SK-N-SH (cell line): ENCODE results near the gene TEX35. TPM values are rescaled to one million over a fixed set of nuclear protein-coding genes. Genes with fewer than 3 reads are reported as not detected.

Source experiments
- CTCF ChIA-PET: fragments of 300-600, 350-600 bp; formaldehyde crosslinking; extraction: SDS; loops from one replicate; lab custom pipeline; 2021; lab: Yijun Ruan, JAX
- POLR2A ChIA-PET: fragments of 350-600 bp; sonication (Branson Sonifier 250); formaldehyde crosslinking; extraction: SDS; loops from one replicate; lab custom pipeline; 2020; ENCODE audit warnings: antibody characterized with exemption, inconsistent platforms; lab: Yijun Ruan, JAX
- DNase-seq: peaks from one replicate; pipeline ENCODE4 v3.0.0; 2012
- H2AFZ ChIP-seq: fragments of 200-600 bp; sonication (generic); 2 replicates; pipeline ENCODE4 v1.8.1; 2016; ENCODE audit warnings: antibody characterized with exemption, mild to moderate bottlenecking, low read depth
- H3F3A ChIP-seq: fragments of 200-600 bp; sonication (generic); replicated peaks from 2 replicates; pipeline ENCODE3; 2016; ENCODE audit warnings: antibody characterized with exemption, mild to moderate bottlenecking; ENCODE audit not compliant: insufficient read depth
- H3K27ac ChIP-seq, 2 experiments: fragments of 200-500 bp in 1 of 2; fragments of 200-600 bp in 1 of 2; sonication (Bioruptor generic) in 1 of 2; sonication (generic), shearing (Covaris generic) in 1 of 2; 2 replicates each; pipeline versions ENCODE4 v1.5.1 to v1.6.1; 2014 to 2016; ENCODE audit warnings: low read depth in 2 of 2, inconsistent platforms in 1 of 2, low read length in 1 of 2, mild to moderate bottlenecking in 1 of 2, mixed read lengths in 1 of 2
- H3K27me3 ChIP-seq: fragments of 200-600 bp; sonication (generic), shearing (Covaris generic); 2 replicates; pipeline ENCODE4 v1.6.1; 2016; ENCODE audit warnings: mixed run types; ENCODE audit not compliant: insufficient read depth
- H3K36me3 ChIP-seq, 2 experiments: fragments of 200-500 bp in 1 of 2; fragments of 200-600 bp in 1 of 2; sonication (Bioruptor generic) in 1 of 2; sonication (generic) in 1 of 2; replicated peaks in 1 of 2; 2 replicates each; pipeline versions ENCODE3 to v1.5.1; 2014 to 2016; ENCODE audit warnings: low read length in 1 of 2, mild to moderate bottlenecking in 1 of 2; ENCODE audit not compliant: insufficient read depth in 2 of 2, control insufficient read depth in 1 of 2
- H3K4me1 ChIP-seq, 2 experiments: fragments of 200-500 bp in 1 of 2; fragments of 200-600 bp in 1 of 2; sonication (Bioruptor generic) in 1 of 2; sonication (generic), shearing (Covaris generic) in 1 of 2; 2 replicates each; pipeline versions ENCODE4 v1.5.1 to v1.6.1; 2014 to 2016; ENCODE audit warnings: low read depth in 1 of 2, low read length in 1 of 2, mixed run types in 1 of 2; ENCODE audit not compliant: insufficient read depth in 2 of 2, control insufficient read depth in 1 of 2
- H3K4me2 ChIP-seq: fragments of 200-600 bp; sonication (generic), shearing (Covaris generic); 2 replicates; pipeline ENCODE4 v1.6.1; 2017; ENCODE audit warnings: mixed run types
- H3K4me3 ChIP-seq, 2 experiments: fragments of 200-500 bp in 1 of 2; fragments of 200-600 bp in 1 of 2; sonication (Bioruptor generic) in 1 of 2; sonication (generic), shearing (Covaris generic) in 1 of 2; 2 replicates each; pipeline versions ENCODE4 v1.5.1 to v1.8.1; 2014 to 2016; ENCODE audit warnings: low read depth in 2 of 2, inconsistent platforms in 1 of 2, low read length in 1 of 2, mild to moderate bottlenecking in 1 of 2, mixed read lengths in 1 of 2, moderate library complexity in 1 of 2
- H3K79me2 ChIP-seq: fragments of 200-600 bp; sonication (generic); 2 replicates; pipeline ENCODE4 v1.8.1; 2017; ENCODE audit warnings: mild to moderate bottlenecking; ENCODE audit not compliant: insufficient read depth
- H3K9ac ChIP-seq: fragments of 200-600 bp; sonication (generic); 2 replicates; pipeline ENCODE4 v1.6.1; 2017; ENCODE audit warnings: mixed run types
- H3K9me2 ChIP-seq: fragments of 200-600 bp; sonication (generic); 2 replicates; pipeline ENCODE4 v1.6.1; 2017; ENCODE audit warnings: mixed run types
- H3K9me3 ChIP-seq: fragments of 200-600 bp; sonication (generic); 2 replicates; pipeline ENCODE4 v1.6.1; 2017; ENCODE audit warnings: mixed run types, mild to moderate bottlenecking, moderate library complexity
- H4K20me1 ChIP-seq: fragments of 200-600 bp; sonication (generic); 2 replicates; pipeline ENCODE4 v1.6.1; 2017; ENCODE audit warnings: mild to moderate bottlenecking, mixed run types; ENCODE audit not compliant: insufficient read depth
- EZH2phosphoT487 ChIP-seq: fragments of 200-600 bp; sonication (generic); IDR thresholded peaks from 2 replicates; pipeline ENCODE4 v1.6.1; 2017; ENCODE audit warnings: low read depth, mixed run types, mild to moderate bottlenecking, antibody characterized with exemption, moderate library complexity, borderline replicate concordance
- IRF3 ChIP-seq: fragments of 150-350 bp; IDR thresholded peaks from 2 replicates; pipeline ENCODE4 v1.6.1; 2016; ENCODE audit warnings: mild to moderate bottlenecking, low read depth, low read length
- JUND ChIP-seq: IDR thresholded peaks from 2 replicates; pipeline ENCODE4 v1.4.0; 2012
- MXI1 ChIP-seq: IDR thresholded peaks from 2 replicates; pipeline ENCODE4 v1.6.1; 2012; ENCODE audit warnings: mild to moderate bottlenecking, low read depth, low read length, improper control_type of control experiment
- NFIC ChIP-seq: IDR thresholded peaks from 2 replicates; pipeline ENCODE4 v1.4.0; 2012; ENCODE audit warnings: borderline replicate concordance
- POLR2AphosphoS5 ChIP-seq: IDR thresholded peaks from 2 replicates; pipeline ENCODE4 v1.6.1; 2012; ENCODE audit warnings: low read depth, low read length
- REST ChIP-seq: IDR thresholded peaks from 2 replicates; pipeline ENCODE4 v1.6.1; 2012; ENCODE audit warnings: mild to moderate bottlenecking, low read depth, low read length, moderate library complexity
- SIN3A ChIP-seq: IDR thresholded peaks from 2 replicates; pipeline ENCODE4 v1.6.1; 2012; ENCODE audit warnings: low read depth, mild to moderate bottlenecking, low read length, moderate library complexity, borderline replicate concordance
- TCF12 ChIP-seq: IDR thresholded peaks from 2 replicates; pipeline ENCODE4 v1.4.0; 2012
- TEAD4 ChIP-seq: IDR thresholded peaks from 2 replicates; pipeline ENCODE4 v1.4.0; 2012; ENCODE audit warnings: mild to moderate bottlenecking, borderline replicate concordance; ENCODE audit not compliant: insufficient read depth
- USF1 ChIP-seq: IDR thresholded peaks from 2 replicates; pipeline ENCODE4 v1.4.0; 2012; ENCODE audit warnings: low read depth, borderline replicate concordance
- USF2 ChIP-seq: fragments of 150-350 bp; IDR thresholded peaks from 2 replicates; pipeline ENCODE4 v1.6.1; 2017; ENCODE audit warnings: antibody characterized with exemption, low read length, low read depth, borderline replicate concordance
- YY1 ChIP-seq: IDR thresholded peaks from 2 replicates; pipeline ENCODE4 v1.4.0; 2012; ENCODE audit warnings: low read depth, mild to moderate bottlenecking
- ZBTB33 ChIP-seq: IDR thresholded peaks from 2 replicates; pipeline ENCODE4 v1.4.0; 2012; ENCODE audit warnings: low read depth, borderline replicate concordance
- WGBS: methylation state at CpG from one replicate; pipeline ENCODE4 v1.1.6; 2017; ENCODE audit warnings: low lambda C conversion rate; 5-methylcytosine and 5-hydroxymethylcytosine counted together
- polyA plus RNA-seq, 3 experiments: library from polyadenylated mRNA; depleted of rRNA; stranded (reverse); fragments of >200 nt; gene quantifications; 2 replicates each; pipeline ENCODE4 v1.2.3, GENCODE V29; 2012
- TF ChIP-seq, protein P1 (sequence below): IDR thresholded peaks from 2 replicates; pipeline ENCODE4; 2012

The TEX35 gene
- polyA plus RNA-seq, 1 of the 3 experiments (the other 2 are of a cell fraction) = 0.03 TPM

GRCh38 chr1:178488393-178488792, 24.5 kb upstream of the TEX35 start:
- no peak overlapping the region for H3K4me2 ChIP-seq
- H3K9me2 ChIP-seq = no peaks in the 10 kb centered on the region
- no peak overlapping the region for H3K4me3 ChIP-seq
- no peaks in the 10 kb centered on the region for H3K36me3 ChIP-seq
- DNase-seq = no peak
- no peak overlapping the region for H2AFZ ChIP-seq
- CTCF ChIA-PET = interaction anchor here (1.0 to 4.1 kb wide), 3 partner anchors 13 to 44 kb away, joined by 3 to 21 read pairs (median 14); no protein-coding TSS in a partner anchor
- POLR2A ChIA-PET = no interaction called here
- peaks cover 0 to 4% of the 10 kb centered on the region in 2 experiments; a peak in 1 of 4 replicates for H3K4me1 ChIP-seq
- no peaks in the 10 kb centered on the region for H3K9me3 ChIP-seq
- no peaks in the 10 kb centered on the region for H3K27me3 ChIP-seq
- H3F3A ChIP-seq = no peaks in the 10 kb centered on the region
- H3K9ac ChIP-seq = no peak overlapping the region
- no peak for TF ChIP-seq MXI1
- TF ChIP-seq SIN3A = no peak
- TF ChIP-seq TEAD4 = no peak
- TF ChIP-seq USF2 = no peak
- no peak for TF ChIP-seq IRF3
- TF ChIP-seq TCF12 = no peak
- TF ChIP-seq ZBTB33 = no peak
- TF ChIP-seq, all 33 proteins: peak for 0
- 82% methylated on average over 4 of the region's 4 CpGs for WGBS
- H3K27ac ChIP-seq = no peak overlapping the region
- no peaks in the 10 kb centered on the region for H4K20me1 ChIP-seq
- H3K79me2 ChIP-seq = no peaks in the 10 kb centered on the region

- ChIA-PET CTCF (interaction anchor here (1.2 to 2.5 kb wide), 2 partner anchors 12 to 189 kb away, joined by 4 to 14 read pairs; no protein-coding TSS in a partner anchor), POLR2A (no interaction called here)
- Histone ChIP-seq H3K4me2 (no peak overlapping the region), H3K27ac (no peak overlapping the region), H3K9ac (no peak overlapping the region), H3K9me3 (no peaks in the 10 kb centered on the region), H3K4me3 (no peak overlapping the region), H3K79me2 (no peaks in the 10 kb centered on the region), H3K4me1 (peaks cover 0 to 4% of the 10 kb centered on the region in 2 experiments; a peak in 1 of 4 replicates), H4K20me1 (no peaks in the 10 kb centered on the region), H3F3A (no peaks in the 10 kb centered on the region), H2AFZ (no peak overlapping the region), H3K9me2 (no peaks in the 10 kb centered on the region), H3K27me3 (no peaks in the 10 kb centered on the region), H3K36me3 (no peaks in the 10 kb centered on the region)
- 85% methylated on average over 4 of the region's 4 CpGs for WGBS
- no peak for DNase-seq
- TF ChIP-seq MXI1 (no peak), USF1 (no peak), REST (no peak), JUND (no peak), YY1 (no peak), IRF3 (no peak), NFIC (no peak), EZH2phosphoT487 (no peak), SIN3A (no peak), POLR2AphosphoS5 (no peak)
- TF ChIP-seq, protein P1, sequence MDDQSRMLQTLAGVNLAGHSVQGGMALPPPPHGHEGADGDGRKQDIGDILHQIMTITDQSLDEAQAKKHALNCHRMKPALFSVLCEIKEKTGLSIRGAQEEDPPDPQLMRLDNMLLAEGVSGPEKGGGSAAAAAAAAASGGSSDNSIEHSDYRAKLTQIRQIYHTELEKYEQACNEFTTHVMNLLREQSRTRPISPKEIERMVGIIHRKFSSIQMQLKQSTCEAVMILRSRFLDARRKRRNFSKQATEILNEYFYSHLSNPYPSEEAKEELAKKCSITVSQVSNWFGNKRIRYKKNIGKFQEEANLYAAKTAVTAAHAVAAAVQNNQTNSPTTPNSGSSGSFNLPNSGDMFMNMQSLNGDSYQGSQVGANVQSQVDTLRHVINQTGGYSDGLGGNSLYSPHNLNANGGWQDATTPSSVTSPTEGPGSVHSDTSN = no peak
These were observed 23.5 kb upstream of the TEX35 start for GRCh38 chr1:178489399-178489798.
